Neural progenitor cell (in vitro differentiated cells): ENCODE results near the gene SMAD4.

ENCODE experiments used
- CTCF ChIP-seq: fragments of 200-600 bp; sonication (generic); IDR thresholded peaks from 2 replicates; pipeline ENCODE4 v1.5.1; 2017; ENCODE audit warnings: antibody characterized with exemption, mild to moderate bottlenecking
- EZH2 ChIP-seq: fragments of 200-600 bp; sonication (generic); IDR thresholded peaks from 2 replicates; pipeline ENCODE4 v1.6.1; 2017; ENCODE audit warnings: antibody characterized with exemption, mild to moderate bottlenecking, moderate library complexity

DNA sequence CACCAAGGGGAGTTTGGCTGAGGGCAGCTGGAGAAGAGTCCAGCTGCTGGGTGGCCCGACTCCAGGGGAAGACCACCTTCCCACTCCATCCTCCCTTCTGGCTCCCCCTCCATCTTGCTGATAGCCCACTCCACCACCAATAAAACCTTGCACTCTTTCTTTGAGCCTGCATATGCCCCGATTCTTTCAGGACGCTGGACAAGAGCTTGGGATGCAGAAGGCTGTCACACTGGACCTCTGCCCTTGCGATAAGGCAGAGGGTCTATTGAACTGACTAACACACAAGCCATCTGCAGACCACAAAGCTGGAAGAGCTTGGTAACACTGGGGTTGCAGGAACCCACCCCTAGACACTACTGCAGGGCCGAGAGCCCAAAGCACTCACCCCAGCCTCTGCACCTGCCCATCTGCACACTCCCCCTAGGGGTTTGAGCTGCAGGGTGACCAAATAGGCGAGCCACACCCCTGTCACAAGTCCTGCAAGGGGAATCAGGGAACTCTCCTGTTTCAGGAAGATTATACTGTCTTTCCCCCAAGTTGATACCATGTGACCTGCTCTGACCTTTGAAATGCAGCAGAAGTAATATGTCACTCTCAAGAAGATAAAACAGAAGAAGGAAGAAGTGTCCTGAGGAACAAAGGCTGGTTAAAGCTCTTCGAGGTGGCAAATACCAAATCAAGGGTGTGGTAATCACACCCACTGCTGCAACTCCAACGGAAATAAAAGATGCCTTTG is 70.5 kb downstream of the SMAD4 start:
- TF ChIP-seq CTCF (no peak), EZH2 (no peak)
